ENCODE data around the gene ADGRA3. TPM values are rescaled to one million over a fixed set of nuclear protein-coding genes. Genes with fewer than 3 reads are reported as not detected.

The ADGRA3 gene
- total and polyA plus RNA-seq, 10 donors: 1.6 to 10.6 (median 5.4) TPM

DNA sequence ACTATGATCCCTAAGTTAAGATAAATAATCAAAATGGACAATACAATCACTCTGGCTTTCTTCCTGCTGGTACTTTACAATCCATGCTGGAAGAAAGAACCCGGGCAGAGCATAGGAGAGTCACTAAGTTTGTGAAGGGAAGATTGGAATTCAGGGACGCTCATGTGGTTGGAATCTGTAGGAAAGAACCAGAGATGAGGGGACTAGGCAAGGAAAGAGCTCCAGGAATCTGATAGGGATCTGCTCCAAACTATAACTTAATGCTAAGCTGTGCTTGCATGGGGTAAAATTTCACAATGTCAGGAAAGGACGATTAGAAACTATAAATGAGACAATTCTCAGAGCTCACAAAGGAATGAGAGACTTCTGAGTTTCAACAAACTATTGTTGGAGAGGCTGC, 167.5 kb downstream of the ADGRA3 start:
- TF ChIP-seq POLR2AphosphoS5 (IDR thresholded peaks at IDR 0.05): no peak
- H3K9me3 ChIP-seq: peaks cover 0 to 15% (median 5%) of the 10 kb centered on the region in 8 donors
- 50 to 86% (median 64%) methylated on average over 3 of the region's 3 CpGs for WGBS, 5 donors
- no peaks in the 10 kb centered on the region for H3K27me3 ChIP-seq (replicated peaks in 1 of 7)
- no peak for DNase-seq
- H3K4me1 ChIP-seq: no peaks in the 10 kb centered on the region
- intact Hi-C loops (cut with DNase I; ENCODE audit: low total_unique reads): no loop called here
- H3K36me3 ChIP-seq: no peaks in the 10 kb centered on the region
- H3K27ac ChIP-seq: no peak overlapping the region
- no peak overlapping the region for H3K4me3 ChIP-seq

- intact Hi-C loops (cut with DNase I; ENCODE audit: low total_unique reads): no loop called here
- 85 to 100% (median 87%) methylated on average over 1 of the region's 1 CpG for WGBS, 5 donors
- DNase-seq: no peak
- Histone ChIP-seq H3K27ac (no peak overlapping the region), H3K4me1 (no peaks in the 10 kb centered on the region), H3K4me3 (no peak overlapping the region), H3K27me3 (replicated peaks in 1 of 7) (no peaks in the 10 kb centered on the region), H3K9me3 (peaks cover 0 to 4% (median 0%) of the 10 kb centered on the region in 8 donors), H3K36me3 (no peaks in the 10 kb centered on the region)
- TF ChIP-seq POLR2AphosphoS5 (IDR thresholded peaks at IDR 0.05): no peak
- TF ChIP-seq, protein P1, sequence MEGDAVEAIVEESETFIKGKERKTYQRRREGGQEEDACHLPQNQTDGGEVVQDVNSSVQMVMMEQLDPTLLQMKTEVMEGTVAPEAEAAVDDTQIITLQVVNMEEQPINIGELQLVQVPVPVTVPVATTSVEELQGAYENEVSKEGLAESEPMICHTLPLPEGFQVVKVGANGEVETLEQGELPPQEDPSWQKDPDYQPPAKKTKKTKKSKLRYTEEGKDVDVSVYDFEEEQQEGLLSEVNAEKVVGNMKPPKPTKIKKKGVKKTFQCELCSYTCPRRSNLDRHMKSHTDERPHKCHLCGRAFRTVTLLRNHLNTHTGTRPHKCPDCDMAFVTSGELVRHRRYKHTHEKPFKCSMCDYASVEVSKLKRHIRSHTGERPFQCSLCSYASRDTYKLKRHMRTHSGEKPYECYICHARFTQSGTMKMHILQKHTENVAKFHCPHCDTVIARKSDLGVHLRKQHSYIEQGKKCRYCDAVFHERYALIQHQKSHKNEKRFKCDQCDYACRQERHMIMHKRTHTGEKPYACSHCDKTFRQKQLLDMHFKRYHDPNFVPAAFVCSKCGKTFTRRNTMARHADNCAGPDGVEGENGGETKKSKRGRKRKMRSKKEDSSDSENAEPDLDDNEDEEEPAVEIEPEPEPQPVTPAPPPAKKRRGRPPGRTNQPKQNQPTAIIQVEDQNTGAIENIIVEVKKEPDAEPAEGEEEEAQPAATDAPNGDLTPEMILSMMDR (IDR thresholded peaks at IDR 0.05 in 8 of 11, conservative IDR thresholded peaks at IDR 0.05 in 3 of 11): no peak
- no peak for TF ChIP-seq POLR2A (IDR thresholded peaks at IDR 0.05)
Measured at GRCh38 chr4:22345678-22346077, 170.2 kb downstream of the ADGRA3 start.

DNA sequence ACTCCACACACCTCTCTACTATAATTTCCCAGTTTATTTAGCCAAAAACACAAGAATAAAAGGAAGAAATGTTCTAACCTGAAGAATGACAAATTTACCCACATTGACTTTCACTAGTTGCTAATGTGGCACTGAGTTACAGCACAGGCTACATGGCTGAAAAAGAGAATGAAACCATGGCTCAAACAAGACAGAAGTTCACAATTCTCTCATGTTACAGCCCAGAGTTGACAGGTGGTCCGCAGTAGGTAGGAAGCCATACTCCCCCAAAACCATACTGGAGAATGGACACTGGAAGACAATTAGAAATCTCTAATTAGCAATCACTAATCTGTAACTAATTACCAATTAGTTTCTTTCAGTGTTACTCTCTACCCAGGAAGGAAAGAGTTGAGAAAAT, 170.8 kb downstream of the ADGRA3 start:
- Histone ChIP-seq H3K27ac (no peak overlapping the region), H3K9me3 (peaks cover 0 to 4% (median 0%) of the 10 kb centered on the region in 8 donors), H3K4me1 (no peaks in the 10 kb centered on the region), H3K36me3 (no peaks in the 10 kb centered on the region), H3K27me3 (replicated peaks in 1 of 7) (no peaks in the 10 kb centered on the region), H3K4me3 (no peak overlapping the region)
- 0 to 45% (median 0%) methylated on average over 1 of the region's 1 CpG for WGBS, 5 donors
- intact Hi-C loops (cut with DNase I; ENCODE audit: low total_unique reads): no loop called here
- no peak for TF ChIP-seq POLR2AphosphoS5 (IDR thresholded peaks at IDR 0.05)
- TF ChIP-seq, protein P1 (IDR thresholded peaks at IDR 0.05 in 8 of 11, conservative IDR thresholded peaks at IDR 0.05 in 3 of 11): no peak
- TF ChIP-seq POLR2A (IDR thresholded peaks at IDR 0.05): no peak
- DNase-seq: no peak

DNA sequence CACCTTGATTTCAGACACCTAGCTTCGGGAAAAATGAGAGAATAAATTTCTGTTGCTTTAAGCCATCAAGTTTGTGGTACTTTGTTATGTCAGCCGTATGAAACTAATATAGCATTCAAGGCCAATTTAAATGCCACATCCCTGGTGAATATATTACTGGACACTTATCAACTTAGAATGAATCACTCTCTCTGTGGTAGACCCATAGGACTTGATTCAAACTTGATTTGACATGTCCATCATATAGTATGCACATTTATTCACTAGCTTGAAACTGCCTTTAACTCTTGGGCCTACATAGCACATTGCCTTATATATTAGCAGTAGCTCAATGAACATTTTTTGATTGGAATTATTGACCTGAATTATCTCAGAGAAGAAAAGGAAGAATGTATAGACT, 172.3 kb downstream of the ADGRA3 start:
- 86 to 95% (median 88%) methylated on average over 2 of the region's 2 CpGs for WGBS, 5 donors
- DNase-seq: no peak
- no peaks in the 10 kb centered on the region for H3K36me3 ChIP-seq

More for the DNA sequence above, 172.3 kb downstream of the ADGRA3 start:
- intact Hi-C loops (cut with DNase I; ENCODE audit: low total_unique reads): no loop called here
- H3K27me3 ChIP-seq (replicated peaks in 1 of 7): no peaks in the 10 kb centered on the region
- H3K4me3 ChIP-seq: no peak overlapping the region
- TF ChIP-seq POLR2A (IDR thresholded peaks at IDR 0.05) (no peak), POLR2AphosphoS5 (IDR thresholded peaks at IDR 0.05) (no peak)
- TF ChIP-seq, protein P1 (IDR thresholded peaks at IDR 0.05 in 8 of 11, conservative IDR thresholded peaks at IDR 0.05 in 3 of 11): no peak
- no peaks in the 10 kb centered on the region for H3K4me1 ChIP-seq
- H3K27ac ChIP-seq: no peak overlapping the region
- peaks cover 0 to 4% (median 0%) of the 10 kb centered on the region in 8 donors for H3K9me3 ChIP-seq

Measured in spleen (tissue), 11 donors.